DMS114 treated with DMSO at 0.1 percent for 48 hours (cell line): Measurements from ENCODE around the gene AP1G2.
A peak's percentile ranks its signal among the peaks of the same experiment; 100 is the strongest.
"Not testable (repeated sequence)": the region's sequence is repeated elsewhere in the genome, so short reads cannot be mapped to it uniquely, and the experiment has no call there.

Experiments used
- DNase-seq: peaks from one replicate; lab custom pipeline; 2025; ENCODE audit not compliant: unreplicated experiment; lab: John Stamatoyannopoulos, UW

Gene AP1G2

DNA sequence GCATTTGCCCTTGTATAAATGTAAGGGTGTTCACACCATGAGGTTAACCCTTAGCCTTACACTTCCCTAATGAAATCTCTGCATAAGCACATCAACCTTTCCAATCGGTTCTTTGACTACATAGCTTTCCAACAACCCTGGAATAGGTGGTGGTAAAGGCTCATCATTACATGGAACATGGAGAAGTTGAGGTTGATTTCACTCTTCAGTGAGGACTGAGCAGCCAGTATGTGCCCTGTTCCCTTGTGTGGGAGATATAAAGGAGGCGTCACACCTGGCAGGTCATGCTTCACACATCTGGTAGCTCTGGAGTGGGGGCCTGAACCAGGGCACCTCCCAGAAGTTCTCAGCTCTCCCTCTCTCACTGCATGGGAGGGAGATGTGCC is 32.7 kb upstream of the AP1G2 start:
- DNase-seq = no peak

- DNase-seq = not testable (repeated sequence)
Measured at GRCh38 chr14:23594191-23594590, 26.6 kb upstream of the AP1G2 start.

DNA sequence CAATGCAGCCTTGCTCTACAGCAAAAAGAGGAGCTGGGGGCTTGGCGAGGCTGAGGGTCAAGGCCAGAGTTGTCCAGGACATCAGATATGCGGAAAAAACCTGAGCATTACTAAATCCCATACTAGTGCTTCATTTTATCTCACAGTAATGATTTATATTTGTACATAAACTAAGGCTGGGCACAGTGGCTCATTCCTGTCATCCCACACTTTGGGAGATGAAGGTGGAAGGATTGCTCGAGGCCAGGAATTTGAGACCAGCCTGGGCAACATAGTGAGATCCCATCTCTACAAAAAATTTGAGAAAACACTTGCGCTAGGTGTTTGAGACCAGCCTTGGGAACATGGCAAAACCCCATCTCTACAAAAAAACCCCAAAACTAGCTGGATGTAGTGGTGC is 22.6 kb upstream of the AP1G2 start:
- no peak for DNase-seq

DNA sequence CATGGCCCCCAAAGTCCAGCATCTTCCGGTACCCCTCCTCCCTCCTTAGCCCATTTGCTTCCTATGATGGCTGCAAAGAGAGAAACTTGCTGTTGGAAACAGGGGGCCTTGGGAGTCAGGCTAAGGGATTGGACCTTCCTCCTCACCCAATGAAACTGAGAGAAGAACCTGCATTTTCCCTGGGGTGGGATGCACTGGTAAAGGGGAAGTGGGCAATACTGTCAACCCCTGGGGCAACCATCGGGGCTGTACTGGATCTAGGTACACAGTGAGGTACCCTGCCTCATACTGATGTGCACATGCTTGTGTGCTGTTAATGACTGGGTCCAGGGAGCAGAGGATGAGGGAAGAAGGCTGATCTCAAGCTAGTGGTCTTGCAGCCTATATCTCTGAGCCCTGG is 22.0 kb upstream of the AP1G2 start:
- DNase-seq = no peak

GRCh38 chr14:23588884-23589598 is 21.4 kb upstream of the AP1G2 start:
- DNase-seq = peak; percentile 72

DNA sequence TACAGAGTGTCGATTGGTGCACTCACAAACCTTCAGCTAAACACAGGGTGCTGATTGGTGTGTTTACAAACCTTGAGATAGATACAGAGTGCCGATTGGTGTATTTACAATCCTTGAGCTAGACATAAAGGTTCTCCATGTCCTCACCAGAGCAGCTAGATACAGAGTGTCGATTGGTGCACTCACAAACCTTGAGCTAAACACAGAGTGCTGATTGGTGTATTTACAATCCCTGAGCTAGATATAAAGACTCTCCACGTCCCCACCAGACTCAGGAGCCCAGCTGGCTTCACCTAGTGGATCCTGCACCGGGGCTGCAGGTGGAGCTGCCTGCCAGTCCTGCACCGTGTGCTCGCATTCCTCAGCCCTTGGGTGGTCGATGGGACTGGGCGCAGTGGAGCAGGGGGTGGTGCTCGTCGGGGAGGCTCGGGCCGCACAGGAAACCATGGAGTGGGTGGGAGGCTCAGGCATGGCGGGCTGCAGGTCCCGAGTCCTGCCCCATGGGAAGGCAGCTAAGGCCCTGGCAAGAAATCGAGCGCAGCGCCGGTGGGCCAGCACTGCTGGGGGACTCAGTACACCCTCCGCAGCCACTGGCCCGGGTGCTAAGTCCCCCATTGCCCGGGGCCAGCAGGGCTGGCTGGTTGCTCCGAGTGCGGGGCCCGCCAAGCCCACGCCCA is 17.1 kb upstream of the AP1G2 start:
- DNase-seq = not testable (repeated sequence)

- DNase-seq = not testable (repeated sequence)
Measured at GRCh38 chr14:23583761-23584526, 16.4 kb upstream of the AP1G2 start.

- DNase-seq = no peak
Measured at GRCh38 chr14:23582906-23583760, 15.5 kb upstream of the AP1G2 start.

- DNase-seq = no peak
Measured at GRCh38 chr14:23580948-23581281, 13.3 kb upstream of the AP1G2 start.

GRCh38 chr14:23580152-23580926 is 12.7 kb upstream of the AP1G2 start:
- DNase-seq = no peak

DNA sequence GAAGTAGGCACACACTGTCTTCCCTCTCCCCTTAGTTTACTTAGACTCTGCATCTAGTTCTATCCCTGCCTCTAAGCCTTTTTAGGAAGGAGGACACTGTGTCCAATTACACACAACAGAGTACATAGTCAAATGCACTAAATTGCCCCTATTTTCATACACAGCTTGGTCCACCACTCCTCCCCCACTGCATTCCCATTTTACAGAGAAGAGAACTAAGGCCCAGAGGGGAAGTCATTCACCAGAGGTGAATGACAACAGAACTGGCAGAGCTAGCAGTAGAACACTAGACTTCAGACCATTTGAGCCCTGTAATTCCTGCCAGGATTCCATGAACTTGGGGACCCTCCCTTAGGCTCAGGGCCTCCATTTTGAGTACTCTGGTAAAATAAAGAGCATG is 12.1 kb upstream of the AP1G2 start:
- DNase-seq = no peak

GRCh38 chr14:23579311-23579630 is 11.7 kb upstream of the AP1G2 start:
- no peak for DNase-seq

- no peak for DNase-seq
Measured at GRCh38 chr14:23578560-23579310, 11.1 kb upstream of the AP1G2 start, which contains the start of gene JPH4. Gene JPH4 (minus strand): TSS chr14:23578790. CDS start chr14:23577453, 1,337 bp downstream.

- DNase-seq = no peak
Measured at GRCh38 chr14:23577710-23578392, 10.3 kb upstream of the AP1G2 start.

DNA sequence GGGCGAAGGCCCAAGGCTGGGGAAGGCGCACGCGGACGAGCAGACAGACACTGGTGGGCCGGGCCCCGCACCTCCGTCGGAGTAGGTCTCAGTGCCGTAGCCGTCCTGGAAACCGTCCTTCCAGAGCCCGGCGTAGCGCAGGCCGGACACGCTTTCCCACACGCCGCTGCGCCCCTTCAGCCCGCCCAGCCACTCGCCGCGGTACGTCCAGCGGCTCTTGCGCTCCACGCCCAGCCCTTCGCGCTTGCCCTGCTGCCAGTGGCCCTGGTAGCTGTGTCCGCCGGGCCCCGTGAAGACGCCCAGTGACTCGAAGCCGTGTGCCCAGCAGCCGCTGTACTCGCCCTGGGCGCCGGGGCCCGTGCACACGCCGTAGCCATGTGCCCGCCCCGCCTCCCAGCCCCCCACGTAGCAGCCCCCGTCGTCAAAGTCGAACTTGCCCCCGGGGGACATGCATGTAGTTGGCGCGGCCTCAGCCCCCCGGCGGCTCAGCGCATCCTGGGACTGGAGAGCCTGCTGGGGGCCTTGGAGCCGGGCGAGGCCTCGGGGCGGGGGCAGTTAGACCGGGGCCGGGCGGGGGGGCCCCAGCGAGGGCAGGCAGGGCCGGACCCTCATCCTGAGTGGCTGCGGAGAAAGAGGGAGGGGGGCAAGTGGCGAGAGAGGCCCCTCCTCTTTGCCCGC is 9.6 kb upstream of the AP1G2 start:
- DNase-seq = no peak

DNA sequence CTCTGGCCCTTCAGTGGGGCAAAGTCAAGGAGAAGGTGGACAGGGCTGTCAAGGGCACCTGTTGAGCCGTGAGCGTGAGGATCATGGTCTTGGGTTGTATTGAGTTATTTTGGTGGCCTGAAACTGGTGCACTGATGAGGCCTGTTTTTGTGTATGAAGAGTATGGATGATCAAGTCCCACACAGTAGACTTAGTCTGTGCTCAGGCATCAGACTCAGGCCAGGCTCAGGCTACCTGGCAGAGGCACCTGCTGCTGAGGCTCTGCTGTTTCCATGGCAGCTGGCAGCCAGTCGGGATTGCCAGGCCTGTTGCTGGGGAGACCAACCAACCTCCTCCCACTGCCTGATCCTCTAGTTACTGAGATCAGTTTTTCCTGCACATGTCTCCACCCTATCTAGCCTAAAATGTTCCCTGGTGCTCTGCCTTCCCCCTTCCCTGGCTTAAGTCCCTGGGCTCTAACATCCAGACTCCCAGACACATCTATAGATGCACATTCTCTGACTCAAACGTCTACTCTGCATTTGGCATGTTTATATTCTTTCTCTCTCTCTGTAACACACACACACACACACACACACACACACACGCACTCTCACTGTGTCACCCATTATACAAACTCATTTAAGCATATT is 5.9 kb upstream of the AP1G2 start:
- no peak for DNase-seq

DNA sequence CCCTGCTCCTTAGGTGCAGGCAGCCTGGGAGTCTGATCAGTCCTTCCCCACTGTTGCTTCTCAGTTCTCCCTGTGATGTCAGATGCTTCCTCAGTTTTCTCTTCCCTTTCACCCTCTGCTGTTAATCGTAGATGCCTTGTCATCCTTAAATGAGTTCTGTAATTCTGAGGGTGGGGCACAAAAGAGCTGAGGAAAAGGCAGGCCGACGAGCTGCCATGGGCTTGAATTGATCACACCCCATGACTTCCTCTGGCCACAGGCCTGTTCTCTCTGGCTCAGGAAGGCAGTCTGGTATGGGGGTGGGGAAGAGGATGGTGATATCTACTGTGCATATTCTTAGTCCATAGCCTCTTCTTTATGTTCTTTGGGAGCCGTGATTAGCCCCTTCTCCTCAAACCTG is 5.2 kb upstream of the AP1G2 start:
- no peak for DNase-seq

- DNase-seq = no peak
Measured at GRCh38 chr14:23572524-23572828, 4.9 kb upstream of the AP1G2 start.
